GM21360 (cell line): ENCODE results near the gene ZNF506.
"Not testable (repeated sequence)": the region's sequence is repeated elsewhere in the genome, so short reads cannot be mapped to it uniquely, and the experiment has no call there.

Experiments used
- ATAC-seq: cut with Tn5 transposase; IDR thresholded peaks from one replicate; pipeline ENCODE4 v1.9.1; 2021; ENCODE audit warnings: mild to moderate bottlenecking, moderate library complexity; ENCODE audit not compliant: unreplicated experiment

The ZNF506 gene

GRCh38 chr19:19781791-19782190, 39.8 kb downstream of the ZNF506 start:
- not testable (repeated sequence) for ATAC-seq

- ATAC-seq, result no peak
These were observed 42.9 kb downstream of the ZNF506 start for GRCh38 chr19:19778666-19779065.

GRCh38 chr19:19777692-19778091, 43.9 kb downstream of the ZNF506 start:
- ATAC-seq, result no peak

- ATAC-seq, result peak; percentile 99
These were observed 45.1 kb downstream of the ZNF506 start for GRCh38 chr19:19776206-19777008.

- ATAC-seq, result no peak
These were observed 45.7 kb downstream of the ZNF506 start for GRCh38 chr19:19775891-19776205.

GRCh38 chr19:19774354-19775033, 47.1 kb downstream of the ZNF506 start:
- ATAC-seq, result no peak

GRCh38 chr19:19771963-19772362, 49.6 kb downstream of the ZNF506 start:
- ATAC-seq, result not testable (repeated sequence)

- not testable (repeated sequence) for ATAC-seq
These were observed 51.6 kb downstream of the ZNF506 start for GRCh38 chr19:19769971-19770370.

- ATAC-seq, result no peak
These were observed 63.4 kb downstream of the ZNF506 start for GRCh38 chr19:19758164-19758563.

- no peak for ATAC-seq
These were observed 68.7 kb downstream of the ZNF506 start for GRCh38 chr19:19752760-19753403.

GRCh38 chr19:19751846-19752245, 69.7 kb downstream of the ZNF506 start:
- ATAC-seq, result no peak

- ATAC-seq, result no peak
These were observed 70.4 kb downstream of the ZNF506 start for GRCh38 chr19:19750842-19751790.

- no peak for ATAC-seq
These were observed 71.4 kb downstream of the ZNF506 start for GRCh38 chr19:19749908-19750841.

- ATAC-seq, result no peak
These were observed 72.2 kb downstream of the ZNF506 start for GRCh38 chr19:19749117-19749907.

GRCh38 chr19:19748249-19748938, 73.2 kb downstream of the ZNF506 start:
- ATAC-seq, result no peak

- no peak for ATAC-seq
These were observed 74.0 kb downstream of the ZNF506 start for GRCh38 chr19:19747357-19748220.
